HG02885 (cell line): Measurements from ENCODE around the gene PCP2.

Source experiments
- ATAC-seq: cut with Tn5 transposase; IDR thresholded peaks from one replicate; pipeline ENCODE4 v1.9.1; 2021; ENCODE audit warnings: mild to moderate bottlenecking; ENCODE audit not compliant: unreplicated experiment, poor library complexity

PCP2 gene

GRCh38 chr19:7633698-7634097, at the start of gene PCP2:
PCP2 (minus strand) TSS chr19:7633719; CDS start chr19:7633457, 262 bp downstream.
- ATAC-seq: no peak

- no peak for ATAC-seq
Measured at GRCh38 chr19:7682175-7682855, 48.8 kb upstream of the PCP2 start.

- no peak for ATAC-seq
Measured at GRCh38 chr19:7681340-7682174, 48.0 kb upstream of the PCP2 start.

- peak; percentile 64 for ATAC-seq
Measured at GRCh38 chr19:7680606-7681339, 47.3 kb upstream of the PCP2 start, which contains the start of gene TRAPPC5. TRAPPC5 (plus strand) TSS chr19:7680833; CDS start chr19:7682254, 1,421 bp downstream.

GRCh38 chr19:7679771-7680605, 46.5 kb upstream of the PCP2 start:
- ATAC-seq: no peak

- ATAC-seq: peak; percentile 58
Measured at GRCh38 chr19:7678971-7679751, 45.6 kb upstream of the PCP2 start.

GRCh38 chr19:7677669-7678311, 44.3 kb upstream of the PCP2 start:
- ATAC-seq: no peak

GRCh38 chr19:7676854-7677253, 43.3 kb upstream of the PCP2 start, which contains the start of gene MCEMP1:
MCEMP1 (plus strand) TSS chr19:7677090; CDS start chr19:7677121, 31 bp downstream.
- ATAC-seq: no peak

GRCh38 chr19:7676376-7676775, 42.9 kb upstream of the PCP2 start:
- no peak for ATAC-seq

GRCh38 chr19:7674010-7675005, 40.8 kb upstream of the PCP2 start:
- no peak for ATAC-seq

- no peak for ATAC-seq
Measured at GRCh38 chr19:7672522-7672921, 39.0 kb upstream of the PCP2 start.

- no peak for ATAC-seq
Measured at GRCh38 chr19:7670790-7671189, 37.3 kb upstream of the PCP2 start.

GRCh38 chr19:7670150-7670783, 36.7 kb upstream of the PCP2 start:
- no peak for ATAC-seq

- no peak for ATAC-seq
Measured at GRCh38 chr19:7669641-7670040, 36.1 kb upstream of the PCP2 start.

GRCh38 chr19:7668842-7669241, 35.3 kb upstream of the PCP2 start, which contains the start of gene RETN:
RETN (plus strand) TSS chr19:7669049; CDS start chr19:7669327, 278 bp downstream.
- ATAC-seq: no peak

GRCh38 chr19:7665076-7665475, 31.6 kb upstream of the PCP2 start:
- no peak for ATAC-seq

GRCh38 chr19:7663706-7664105, 30.2 kb upstream of the PCP2 start:
- no peak for ATAC-seq
